ENCODE results near the gene HSBP1L1. TPM values are rescaled to one million over a fixed set of nuclear protein-coding genes. Genes with fewer than 3 reads are reported as not detected.

The HSBP1L1 gene
- total RNA-seq, 1 experiment from 2014 or later = not detected

DNA sequence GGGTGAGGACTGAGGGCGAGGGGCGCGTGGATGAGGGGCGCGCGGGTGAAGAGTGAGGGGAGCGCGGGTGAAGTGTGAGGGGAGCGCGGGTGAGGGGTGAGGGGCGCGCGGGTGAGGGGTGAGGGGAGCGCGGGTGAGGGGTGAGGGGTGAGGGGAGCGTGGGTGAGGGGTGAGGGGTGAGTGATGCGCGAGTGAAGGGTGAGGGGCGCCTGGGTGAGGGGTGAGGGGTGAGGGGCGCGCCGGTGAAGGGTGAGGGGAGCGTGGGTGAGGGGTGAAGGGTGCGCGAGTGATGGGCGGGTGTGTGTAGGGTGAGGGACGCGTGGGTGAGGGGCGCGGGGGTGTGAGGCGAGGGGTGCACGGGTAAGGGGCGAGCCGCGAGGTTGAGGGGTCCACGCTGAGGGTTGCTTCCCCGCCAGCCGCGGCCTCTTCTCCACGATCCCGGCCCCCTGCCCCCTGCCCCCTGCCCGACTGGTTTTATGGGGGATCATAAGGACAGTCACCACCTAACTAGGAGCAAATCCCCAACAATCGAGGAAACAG lies 11.9 kb upstream of the HSBP1L1 start:
- Histone ChIP-seq H3K9me3 (ENCODE audit: control insufficient read depth, low read depth, low read length) (no peaks in the 10 kb centered on the region), H4K91ac (ENCODE audit: insufficient read length, low read depth, low read length) (no peak overlapping the region), H3K9ac (ENCODE audit: extremely low read depth, insufficient read length, low read length) (no peak overlapping the region), H3K79me1 (ENCODE audit: insufficient read depth, low read depth, low read length, poor library complexity, severe bottlenecking) (no peaks in the 10 kb centered on the region), H4K20me1 (ENCODE audit: control insufficient read depth, insufficient read depth, insufficient read length) (no peaks in the 10 kb centered on the region), H3K27ac (ENCODE audit: insufficient read length, low read depth, low read length) (no peak overlapping the region), H3K56ac (ENCODE audit: insufficient read length, low read depth, low read length) (no peak overlapping the region), H3K27me3 (ENCODE audit: insufficient read depth, low read length) (peaks cover 17% of the 10 kb centered on the region), H2BK12ac (ENCODE audit: insufficient read length, low read depth, low read length) (no peak overlapping the region), H2BK120ac (ENCODE audit: low read depth, low read length, poor library complexity, severe bottlenecking) (no peak overlapping the region), H2BK15ac (ENCODE audit: low read depth, low read length) (no peak overlapping the region), H3T11ph (ENCODE audit: low read length) (no peak overlapping the region), H3K23ac (ENCODE audit: insufficient read length, low read depth, low read length) (no peak overlapping the region), H2BK5ac (ENCODE audit: insufficient read length, low read length) (no peak overlapping the region), H3K79me2 (ENCODE audit: insufficient read depth, low read length) (no peaks in the 10 kb centered on the region), H4K5ac (ENCODE audit: insufficient read length, low read depth, low read length) (no peak overlapping the region), H2BK20ac (ENCODE audit: low read depth, low read length, poor library complexity, severe bottlenecking) (no peak overlapping the region), H3K4me1 (ENCODE audit: insufficient read depth, low read length) (no peaks in the 10 kb centered on the region), H2AK5ac (ENCODE audit: insufficient read length, low read length) (no peak overlapping the region), H3K23me2 (ENCODE audit: insufficient read length, low read depth, low read length, poor library complexity, severe bottlenecking) (peaks cover 4% of the 10 kb centered on the region), H3K4me2 (ENCODE audit: insufficient read depth, insufficient read length, low read length) (peak overlapping the region; percentile 43), H3K14ac (ENCODE audit: insufficient read depth, low read length) (no peak overlapping the region), H3K18ac (ENCODE audit: insufficient read length, low read depth, low read length) (no peak overlapping the region), H4K8ac (replicated peaks; ENCODE audit: insufficient read length, low read depth, low read length) (no peak overlapping the region), H2AFZ (ENCODE audit: low read length) (no peak overlapping the region), H3K4ac (ENCODE audit: low read depth, low read length) (no peak overlapping the region)
- no CpG with 5 or more reads among the region's 43 CpGs for WGBS (ENCODE audit: extremely low coverage, insufficient read length, low lambda C conversion rate)
- Mint-ChIP-seq H3K27me3 (ENCODE audit: low read depth) (peaks cover 83% of the 10 kb centered on the region), H3K4me3 (peak overlapping the region; percentile 31 to 73; a peak in 4 of 5 replicates), H3K36me3 (ENCODE audit: insufficient read depth in 1 of 3, low read depth in 3 of 3) (peaks cover 0 to 4% (median 0%) of the 10 kb centered on the region in 3 experiments; a peak in 1 of 7 replicates), H3K9me3 (no peaks in the 10 kb centered on the region; a peak in 1 of 5 replicates), H3K27ac (no peak overlapping the region), H3K4me1 (peaks cover 17 to 25% of the 10 kb centered on the region in 2 experiments)
- TF ChIP-seq, protein P1, sequence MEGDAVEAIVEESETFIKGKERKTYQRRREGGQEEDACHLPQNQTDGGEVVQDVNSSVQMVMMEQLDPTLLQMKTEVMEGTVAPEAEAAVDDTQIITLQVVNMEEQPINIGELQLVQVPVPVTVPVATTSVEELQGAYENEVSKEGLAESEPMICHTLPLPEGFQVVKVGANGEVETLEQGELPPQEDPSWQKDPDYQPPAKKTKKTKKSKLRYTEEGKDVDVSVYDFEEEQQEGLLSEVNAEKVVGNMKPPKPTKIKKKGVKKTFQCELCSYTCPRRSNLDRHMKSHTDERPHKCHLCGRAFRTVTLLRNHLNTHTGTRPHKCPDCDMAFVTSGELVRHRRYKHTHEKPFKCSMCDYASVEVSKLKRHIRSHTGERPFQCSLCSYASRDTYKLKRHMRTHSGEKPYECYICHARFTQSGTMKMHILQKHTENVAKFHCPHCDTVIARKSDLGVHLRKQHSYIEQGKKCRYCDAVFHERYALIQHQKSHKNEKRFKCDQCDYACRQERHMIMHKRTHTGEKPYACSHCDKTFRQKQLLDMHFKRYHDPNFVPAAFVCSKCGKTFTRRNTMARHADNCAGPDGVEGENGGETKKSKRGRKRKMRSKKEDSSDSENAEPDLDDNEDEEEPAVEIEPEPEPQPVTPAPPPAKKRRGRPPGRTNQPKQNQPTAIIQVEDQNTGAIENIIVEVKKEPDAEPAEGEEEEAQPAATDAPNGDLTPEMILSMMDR (conservative IDR thresholded peaks at IDR 0.05) = no peak
- DNase-seq = no peak
